IMR-90 (cell line): Measurements from ENCODE around the gene CUL3. TPM values are rescaled to one million over a fixed set of nuclear protein-coding genes. Genes with fewer than 3 reads are reported as not detected.

Experiments
- ATAC-seq: fragments of 200-7000 bp; cut with Tn5 transposase; 2 replicates; pipeline ENCODE4 v1.9.1; 2020; ENCODE audit warnings: low read depth, mild to moderate bottlenecking, moderate library complexity
- BruUV-seq: library from RNA; stranded (reverse); fragments of 400-500 nt; replicated peaks from 2 replicates; lab custom pipeline; 2021; lab: Mats Ljungman, UMichigan
- CTCF ChIA-PET: fragments of 300-600 bp; formaldehyde crosslinking; extraction: SDS; loops from one replicate; lab custom pipeline; 2021; ENCODE audit warnings: antibody characterized with exemption; lab: Yijun Ruan, JAX
- POLR2A ChIA-PET: fragments of 300-600 bp; sonication (Branson Sonifier 250); formaldehyde crosslinking; loops from one replicate; lab custom pipeline; 2022; ENCODE audit warnings: antibody characterized with exemption; ENCODE audit not compliant: unreplicated experiment; lab: Charles Lee
- DNase-seq: peaks from one replicate; pipeline ENCODE4 v3.0.0; 2013
- H2AFZ ChIP-seq: replicated peaks from 2 replicates; pipeline ENCODE3; 2013; ENCODE audit warnings: low read length, mild to moderate bottlenecking; ENCODE audit not compliant: poor library complexity
- H2AK5ac ChIP-seq: 2 replicates; pipeline ENCODE4 v1.6.1; 2013; ENCODE audit warnings: low read depth, low read length, inconsistent platforms
- H2AK9ac ChIP-seq: replicated peaks from 2 replicates; pipeline ENCODE3; 2013; ENCODE audit warnings: mild to moderate bottlenecking, low read depth, low read length, moderate library complexity; ENCODE audit not compliant: poor library complexity
- H2BK120ac ChIP-seq: 2 replicates; pipeline ENCODE4 v1.6.1; 2013; ENCODE audit warnings: low read depth, low read length, inconsistent platforms
- H2BK15ac ChIP-seq: 3 replicates; pipeline ENCODE4 v1.6.1; 2013; ENCODE audit warnings: low read depth, low read length, inconsistent platforms
- H2BK20ac ChIP-seq: 2 replicates; pipeline ENCODE4 v1.6.1; 2013; ENCODE audit warnings: low read depth, mild to moderate bottlenecking, inconsistent platforms, low read length, moderate library complexity
- H2BK5ac ChIP-seq: 2 replicates; pipeline ENCODE4 v1.6.1; 2013; ENCODE audit warnings: mild to moderate bottlenecking, low read depth, low read length, inconsistent platforms; ENCODE audit not compliant: poor library complexity, severe bottlenecking
- H3K14ac ChIP-seq: replicated peaks from 2 replicates; pipeline ENCODE4 v1.6.1; 2013; ENCODE audit warnings: low read depth, low read length, inconsistent platforms
- H3K18ac ChIP-seq: 2 replicates; pipeline ENCODE4 v1.6.1; 2013; ENCODE audit warnings: low read depth, low read length, control low read depth
- H3K23ac ChIP-seq: 2 replicates; pipeline ENCODE4 v1.6.1; 2013; ENCODE audit warnings: low read depth, low read length, inconsistent platforms
- H3K27ac ChIP-seq: 2 replicates; pipeline ENCODE4 v1.5.1; 2013; ENCODE audit warnings: mild to moderate bottlenecking, control low read depth, low read length; ENCODE audit not compliant: insufficient read depth
- H3K27me3 ChIP-seq: 2 replicates; pipeline ENCODE4 v1.6.1; 2013; ENCODE audit warnings: low read length; ENCODE audit not compliant: control insufficient read depth, insufficient read depth
- H3K36me3 ChIP-seq: 2 replicates; pipeline ENCODE4 v1.6.1; 2013; ENCODE audit warnings: low read length, mixed read lengths; ENCODE audit not compliant: control insufficient read depth, insufficient read depth
- H3K4ac ChIP-seq: 2 replicates; pipeline ENCODE4 v1.6.1; 2013; ENCODE audit warnings: low read depth, low read length, inconsistent platforms
- H3K4me1 ChIP-seq: 2 replicates; pipeline ENCODE4 v1.6.1; 2013; ENCODE audit warnings: low read length, mixed read lengths; ENCODE audit not compliant: control insufficient read depth, insufficient read depth
- H3K4me2 ChIP-seq: 2 replicates; pipeline ENCODE4 v1.6.1; 2013; ENCODE audit warnings: low read depth, mild to moderate bottlenecking, control low read depth, low read length, moderate library complexity
- H3K4me3 ChIP-seq: 2 replicates; pipeline ENCODE4 v1.5.1; 2013; ENCODE audit warnings: low read depth, mild to moderate bottlenecking, control low read depth, low read length, moderate library complexity; ENCODE audit not compliant: insufficient read depth
- H3K56ac ChIP-seq: 2 replicates; pipeline ENCODE4 v1.6.1; 2013; ENCODE audit warnings: low read length, inconsistent platforms; ENCODE audit not compliant: insufficient read depth; ENCODE audit errors: extremely low read depth
- H3K79me1 ChIP-seq, 2 experiments: 2 replicates each; pipeline ENCODE4 v1.6.1; 2013; ENCODE audit warnings: low read length in 2 of 2, inconsistent platforms in 1 of 2, low read depth in 1 of 2
- H3K9ac ChIP-seq: 2 replicates; pipeline ENCODE4 v1.6.1; 2013; ENCODE audit warnings: low read depth, low read length, control low read depth
- H3K9me1 ChIP-seq: 2 replicates; pipeline ENCODE4 v1.6.1; 2013; ENCODE audit warnings: low read length, inconsistent platforms; ENCODE audit not compliant: insufficient read depth
- H3K9me3 ChIP-seq: 2 replicates; pipeline ENCODE4 v1.6.1; 2013; ENCODE audit warnings: low read length; ENCODE audit not compliant: control insufficient read depth, insufficient read depth
- H4K20me1 ChIP-seq: 2 replicates; pipeline ENCODE4 v1.6.1; 2013; ENCODE audit warnings: low read length, inconsistent platforms; ENCODE audit not compliant: insufficient read depth
- H4K5ac ChIP-seq: 2 replicates; pipeline ENCODE4 v1.6.1; 2013; ENCODE audit warnings: mild to moderate bottlenecking, low read depth, low read length, control low read depth
- H4K8ac ChIP-seq, 2 experiments: 2 replicates each; pipeline ENCODE4 v1.6.1; 2013; ENCODE audit warnings: low read depth in 2 of 2, low read length in 2 of 2, control low read depth in 1 of 2, inconsistent platforms in 1 of 2
- H4K91ac ChIP-seq: 2 replicates; pipeline ENCODE4 v1.6.1; 2013; ENCODE audit warnings: low read depth, low read length, inconsistent platforms; ENCODE audit not compliant: insufficient read depth
- RFX5 ChIP-seq: IDR thresholded peaks from 2 replicates; pipeline ENCODE4 v1.8.0; 2012; ENCODE audit warnings: low read depth, mild to moderate bottlenecking, low read length, moderate library complexity
- WGBS, 2 experiments: methylation state at CpG; one replicate each; pipeline versions ENCODE4 v1.1.5 to v1.1.7; 2013; ENCODE audit warnings: missing lambda C conversion rate in 2 of 2; ENCODE audit not compliant: insufficient read length in 1 of 2; ENCODE audit errors: extremely low coverage in 2 of 2; 5-methylcytosine and 5-hydroxymethylcytosine counted together
- dilution Hi-C: fragments of 300-500 bp; cut with HindIII; formaldehyde crosslinking; loops from one replicate; pipeline ENCODE4 v1.14.3; 2018; ENCODE audit warnings: low sequenced_read_pairs; ENCODE audit not compliant: unreplicated experiment
- in situ Hi-C: fragments of 300-500 bp; cut with MboI; formaldehyde crosslinking; loops from 3 replicates; pipeline ENCODE4 v1.14.3; 2019; ENCODE audit warnings: low sequenced_read_pairs, inconsistent platforms, mixed read lengths
- intact Hi-C: fragments of 100-400 bp; cut with micrococcal nuclease; formaldehyde crosslinking; loops from 2 replicates; pipeline ENCODE4 v1.10.0; 2022
- polyA plus RNA-seq, 3 experiments: library from polyadenylated mRNA; depleted of rRNA; stranded (reverse); fragments of >200 nt; gene quantifications; 2 replicates each; pipeline ENCODE4 v1.2.3, GENCODE V29; 2012; ENCODE audit warnings: low replicate concordance in 1 of 3
- total RNA-seq: library from RNA; depleted of rRNA; stranded (reverse); fragments of >200 nt; gene quantifications from 2 replicates; pipeline ENCODE4 v1.2.3, GENCODE V29; 2012
- TF ChIP-seq, protein P1 (sequence below): fragments of 150-350 bp; IDR thresholded peaks from 2 replicates; pipeline ENCODE4 v1.6.1; 2016; ENCODE audit warnings: low read depth, mild to moderate bottlenecking, low read length, moderate library complexity, borderline replicate concordance

Gene CUL3
- total and polyA plus RNA-seq, 2 of the 4 experiments (the other 2 are of a cell fraction): 33.7 to 45.7 TPM

GRCh38 chr2:224426656-224427055, 158.5 kb downstream of the CUL3 start:
- Histone ChIP-seq H4K91ac (no peak overlapping the region), H3K9me1 (no peaks in the 10 kb centered on the region), H3K14ac (no peak overlapping the region), H2BK20ac (no peak overlapping the region), H2BK15ac (no peak overlapping the region), H3K79me1 (no peaks in the 10 kb centered on the region), H2AFZ (no peak overlapping the region), H3K18ac (no peak overlapping the region), H3K9ac (no peak overlapping the region), H3K56ac (no peak overlapping the region), H4K5ac (no peak overlapping the region), H3K27me3 (peaks cover 5% of the 10 kb centered on the region), H2AK5ac (no peak overlapping the region), H3K23ac (no peak overlapping the region), H3K4ac (no peak overlapping the region), H3K4me3 (no peak overlapping the region), H3K27ac (no peak overlapping the region), H2AK9ac (no peak overlapping the region), H3K4me2 (no peak overlapping the region), H2BK5ac (no peak overlapping the region), H4K20me1 (no peaks in the 10 kb centered on the region), H2BK120ac (no peak overlapping the region), H4K8ac (no peak overlapping the region), H3K4me1 (no peaks in the 10 kb centered on the region), H3K9me3 (no peaks in the 10 kb centered on the region), H3K36me3 (no peaks in the 10 kb centered on the region)
- no CpG with 5 or more reads among the region's 3 CpGs for WGBS, 2 experiments
- CTCF ChIA-PET: no interaction called here
- dilution Hi-C loops: no loop called here
- BruUV-seq: no TSS peak
- no peak for TF ChIP-seq RFX5
- TF ChIP-seq, protein P1, sequence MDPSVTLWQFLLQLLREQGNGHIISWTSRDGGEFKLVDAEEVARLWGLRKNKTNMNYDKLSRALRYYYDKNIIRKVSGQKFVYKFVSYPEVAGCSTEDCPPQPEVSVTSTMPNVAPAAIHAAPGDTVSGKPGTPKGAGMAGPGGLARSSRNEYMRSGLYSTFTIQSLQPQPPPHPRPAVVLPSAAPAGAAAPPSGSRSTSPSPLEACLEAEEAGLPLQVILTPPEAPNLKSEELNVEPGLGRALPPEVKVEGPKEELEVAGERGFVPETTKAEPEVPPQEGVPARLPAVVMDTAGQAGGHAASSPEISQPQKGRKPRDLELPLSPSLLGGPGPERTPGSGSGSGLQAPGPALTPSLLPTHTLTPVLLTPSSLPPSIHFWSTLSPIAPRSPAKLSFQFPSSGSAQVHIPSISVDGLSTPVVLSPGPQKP: no peak
- DNase-seq (no peak), ATAC-seq (no peak)
- POLR2A ChIA-PET: no interaction called here
- intact Hi-C loops: no loop called here
- in situ Hi-C loops: no loop called here
